GM19351 (cell line): Measurements from ENCODE around the gene TPR.
A peak's percentile ranks its signal among the peaks of the same experiment; 100 is the strongest.

Source experiments
- ATAC-seq: cut with Tn5 transposase; IDR thresholded peaks from one replicate; pipeline ENCODE4 v1.9.1; 2021; ENCODE audit warnings: mild to moderate bottlenecking, moderate library complexity; ENCODE audit not compliant: unreplicated experiment

The TPR gene

DNA sequence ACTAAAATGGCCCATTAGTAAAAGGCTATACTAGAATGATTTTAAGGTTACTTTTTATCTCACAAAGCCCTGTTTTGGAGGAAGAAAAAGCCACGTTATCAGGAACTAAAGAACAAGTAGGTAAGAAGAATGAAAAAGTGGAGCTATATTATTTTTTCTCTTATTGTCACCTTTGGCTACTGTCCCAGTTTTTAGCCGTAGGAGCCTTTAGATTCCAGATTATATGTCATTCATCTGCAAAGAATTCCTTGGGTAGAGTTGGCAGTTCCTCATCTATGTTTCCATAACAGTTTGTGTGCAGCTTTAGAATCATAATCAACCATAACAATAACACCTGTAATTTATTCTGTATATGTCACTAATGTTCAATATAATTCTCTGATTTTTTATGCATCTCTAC is 83.8 kb downstream of the TPR start:
- ATAC-seq = no peak

DNA sequence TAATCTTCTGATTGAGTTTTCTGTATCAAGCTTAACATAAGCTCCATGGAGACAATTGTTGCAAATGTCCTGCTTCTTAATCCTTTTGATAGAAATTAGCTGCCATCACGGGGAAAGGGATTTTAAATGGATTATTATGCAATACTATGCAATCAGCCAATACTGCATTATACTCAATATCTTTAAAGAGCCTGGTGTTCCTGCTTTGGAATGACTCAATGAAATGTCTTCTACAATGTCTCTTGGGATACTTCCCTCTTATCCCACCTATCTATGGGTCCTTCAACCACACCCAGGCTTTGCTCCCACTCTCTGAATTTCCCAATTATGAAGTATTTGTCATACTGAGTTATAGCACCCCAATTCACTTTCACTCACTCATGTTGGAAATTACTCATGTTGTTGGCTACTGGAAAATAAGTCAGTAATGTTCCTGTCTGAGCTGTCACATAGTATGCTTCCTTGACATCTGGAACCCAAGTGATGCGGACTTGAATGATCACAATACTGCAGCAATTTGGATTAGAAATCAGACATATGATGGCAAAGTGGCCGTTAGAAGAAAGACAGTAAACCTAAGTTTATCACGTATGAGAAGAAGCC is 85.0 kb downstream of the TPR start:
- ATAC-seq = no peak

DNA sequence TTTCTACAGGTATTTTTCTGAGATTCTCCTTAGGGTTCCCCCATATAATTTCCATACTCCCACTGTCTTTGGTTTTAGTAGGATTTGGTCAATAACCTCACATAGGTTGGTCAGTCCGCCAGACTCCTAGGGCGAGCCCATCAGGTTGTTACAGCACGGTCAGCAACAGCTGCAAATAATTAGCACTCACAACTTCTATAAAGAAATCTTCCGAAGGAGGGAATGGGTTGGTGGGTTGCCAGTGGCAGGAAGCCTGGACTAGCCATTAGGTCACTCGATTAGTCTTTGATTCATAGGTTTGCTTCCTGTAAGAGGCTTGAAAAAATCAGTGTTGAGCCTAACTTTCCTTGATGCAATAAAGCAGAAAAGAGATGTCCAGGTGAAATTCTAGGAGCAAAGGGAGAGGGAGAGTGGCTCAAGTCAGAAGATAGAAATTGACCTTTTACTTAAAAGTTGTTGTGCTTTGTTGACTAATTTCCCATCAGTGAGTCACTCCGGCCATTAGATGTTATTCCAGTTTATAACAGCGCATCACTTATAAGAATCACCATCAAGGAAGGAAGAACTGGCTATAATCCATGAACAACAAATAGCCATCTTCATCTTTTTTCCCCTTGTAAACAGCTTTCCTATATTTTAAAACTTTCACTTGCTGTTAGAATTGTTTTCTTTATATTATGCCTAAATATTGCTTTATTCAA is 88.3 kb downstream of the TPR start:
- no peak for ATAC-seq

DNA sequence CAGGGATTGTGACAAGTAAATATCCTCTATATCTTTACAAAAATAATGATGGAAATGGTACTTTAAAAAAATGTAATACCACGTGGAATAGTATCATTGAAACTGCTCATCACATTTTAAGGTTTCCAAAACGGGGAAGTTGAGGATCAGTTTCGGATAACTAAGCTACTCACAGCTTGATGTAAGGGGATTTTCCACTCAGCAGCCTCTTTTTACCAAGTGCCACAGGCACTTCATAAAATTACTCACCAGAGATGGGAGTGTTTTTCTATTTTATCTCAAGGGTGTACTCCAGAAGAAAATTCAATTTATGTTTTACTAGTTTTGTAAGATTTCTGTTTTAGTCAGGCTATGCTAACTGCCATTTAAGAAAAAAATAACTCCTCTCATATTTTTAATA is 91.7 kb downstream of the TPR start:
- peak; percentile 81 for ATAC-seq

DNA sequence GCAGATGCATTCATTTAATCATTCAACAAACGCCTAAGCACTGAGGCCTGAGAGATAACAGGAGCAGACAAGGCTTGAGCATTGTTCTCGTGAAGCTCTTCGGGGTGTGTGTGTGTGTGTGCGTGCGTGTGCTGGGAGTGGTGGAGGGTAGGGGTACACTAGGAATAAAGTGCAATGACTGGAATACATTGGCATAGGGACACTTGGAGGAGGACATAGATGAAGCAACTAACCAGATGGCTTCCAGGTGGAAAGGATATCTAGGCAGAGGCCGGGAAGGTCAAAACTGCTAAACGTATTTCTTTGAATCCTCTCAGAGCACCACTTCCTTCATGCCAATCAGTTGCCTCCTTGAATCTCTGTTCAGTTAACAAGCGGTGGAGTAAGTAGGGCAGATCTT is 92.6 kb downstream of the TPR start:
- no peak for ATAC-seq

DNA sequence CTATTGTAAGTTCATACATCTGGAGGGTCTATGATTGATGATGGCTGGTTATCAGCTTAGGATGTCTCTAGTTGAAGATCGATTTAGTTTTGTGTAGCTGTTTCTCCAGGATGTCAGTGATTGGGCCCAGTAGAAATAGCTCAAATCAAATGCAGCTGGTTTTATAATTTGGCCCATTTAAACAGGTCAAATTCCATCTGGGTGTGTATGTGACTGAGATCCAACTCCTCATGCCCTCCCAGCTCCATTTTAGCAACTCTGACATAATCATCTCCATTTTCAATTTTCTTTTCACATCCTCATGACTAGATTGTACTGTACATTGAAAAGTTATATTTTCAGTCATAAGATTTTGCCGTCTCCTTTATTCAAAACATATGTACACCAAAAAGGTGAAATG is 99.2 kb downstream of the TPR start:
- no peak for ATAC-seq

DNA sequence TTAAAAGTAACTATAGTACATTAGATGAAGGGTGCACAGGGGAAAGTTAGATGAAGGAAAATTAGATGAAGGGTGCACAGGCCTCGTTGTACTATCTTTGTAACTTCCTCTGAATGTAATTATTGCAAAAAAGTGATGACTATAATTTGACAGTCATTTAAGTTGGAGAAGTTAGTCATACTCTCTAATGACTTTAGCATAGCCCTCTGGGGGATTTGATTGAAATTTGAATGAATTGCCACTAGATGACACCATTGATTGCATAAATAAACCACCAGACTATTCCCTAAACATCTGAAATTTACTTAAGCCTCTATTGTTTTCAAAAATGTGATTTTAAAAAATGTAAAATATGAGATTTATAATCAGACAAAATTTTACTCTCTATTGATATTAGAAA is 102.6 kb downstream of the TPR start:
- no peak for ATAC-seq

DNA sequence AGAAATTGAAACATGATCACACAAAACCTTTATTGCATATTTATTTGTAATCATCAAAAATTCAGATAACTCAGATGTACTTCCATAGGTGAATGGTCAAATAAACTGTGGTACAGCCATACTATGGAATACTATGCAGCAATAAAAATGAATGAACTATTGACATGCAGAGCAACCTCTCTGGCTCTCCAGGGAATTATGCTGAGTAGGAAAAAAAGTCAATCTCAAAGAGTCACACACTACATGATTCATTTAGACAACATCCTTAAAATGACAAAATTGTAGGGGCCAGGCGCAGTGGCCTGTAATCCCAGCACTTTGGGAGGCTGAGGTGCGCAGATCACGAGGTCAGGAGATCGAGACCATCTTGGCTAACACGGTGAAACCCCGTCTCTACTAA is 104.0 kb downstream of the TPR start:
- ATAC-seq = no peak
